IPS DF 6.9 (cell line): ENCODE results near the gene TREX2.

ENCODE experiments used
- DNase-seq: peaks from one replicate; pipeline ENCODE4 v3.0.0-alpha.2; 2013; ENCODE audit warnings: low read depth, low spot score
- H3K27ac ChIP-seq: one replicate; pipeline ENCODE4 v1.5.1; 2013; ENCODE audit warnings: low read length, control low read depth
- H3K27me3 ChIP-seq: 2 replicates; pipeline ENCODE4 v1.6.1; 2013; ENCODE audit warnings: mild to moderate bottlenecking, low read length; ENCODE audit not compliant: control insufficient read depth, insufficient read depth
- H3K36me3 ChIP-seq: 2 replicates; pipeline ENCODE4 v1.6.1; 2013; ENCODE audit warnings: low read length; ENCODE audit not compliant: control insufficient read depth, insufficient read depth
- H3K4me1 ChIP-seq: 2 replicates; pipeline ENCODE4 v1.6.1; 2013; ENCODE audit warnings: low read length; ENCODE audit not compliant: control insufficient read depth, insufficient read depth
- H3K4me3 ChIP-seq: 2 replicates; pipeline ENCODE4 v1.5.1; 2013; ENCODE audit warnings: mild to moderate bottlenecking, low read length
- H3K9me3 ChIP-seq: 2 replicates; pipeline ENCODE4 v1.6.1; 2013; ENCODE audit warnings: low read length, inconsistent platforms; ENCODE audit not compliant: control insufficient read depth, insufficient read depth
- WGBS: extraction: QIAGEN DNeasy Blood & Tissue Kit; methylation state at CpG from one replicate; pipeline ENCODE4 v1.1.7; 2013; ENCODE audit warnings: mixed read lengths, missing lambda C conversion rate; ENCODE audit not compliant: insufficient read length, insufficient coverage; 5-methylcytosine and 5-hydroxymethylcytosine counted together

Gene TREX2

GRCh38 chrX:153438532-153438931, 7.3 kb downstream of the TREX2 start:
- Histone ChIP-seq H3K4me1 (no peaks in the 10 kb centered on the region), H3K4me3 (no peak overlapping the region), H3K27me3 (no peaks in the 10 kb centered on the region), H3K27ac (no peak overlapping the region), H3K9me3 (no peaks in the 10 kb centered on the region), H3K36me3 (no peaks in the 10 kb centered on the region)
- no CpG with 5 or more reads among the region's 8 CpGs for WGBS
- no peak for DNase-seq

DNA sequence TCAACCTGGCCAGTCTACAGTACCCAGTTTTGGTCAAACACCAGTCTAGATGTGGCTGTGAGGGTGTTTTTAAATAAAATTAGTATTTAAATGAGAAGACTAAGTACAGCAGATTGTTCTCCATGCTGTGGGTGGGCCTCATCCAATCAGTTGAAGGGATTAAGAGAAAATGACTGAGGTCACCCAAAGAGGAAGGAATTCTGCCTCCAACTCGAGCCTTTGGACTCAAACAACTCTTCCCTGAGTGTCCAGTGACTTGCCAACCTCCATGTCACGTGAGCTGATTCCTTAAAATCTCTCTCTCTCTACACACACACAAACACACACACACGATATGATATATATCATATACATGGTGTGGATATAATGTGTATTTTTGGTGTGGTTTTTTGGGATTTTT, 10.0 kb downstream of the TREX2 start:
- no peaks in the 10 kb centered on the region for H3K4me1 ChIP-seq
- no peaks in the 10 kb centered on the region for H3K36me3 ChIP-seq
- no peaks in the 10 kb centered on the region for H3K9me3 ChIP-seq
- no CpG with 5 or more reads among the region's 3 CpGs for WGBS
- no peak for DNase-seq
- H3K27me3 ChIP-seq, result no peaks in the 10 kb centered on the region
- no peak overlapping the region for H3K27ac ChIP-seq
- H3K4me3 ChIP-seq, result no peak overlapping the region

GRCh38 chrX:153434801-153435200, 11.1 kb downstream of the TREX2 start:
- Histone ChIP-seq H3K36me3 (no peaks in the 10 kb centered on the region), H3K27me3 (no peaks in the 10 kb centered on the region), H3K4me1 (no peaks in the 10 kb centered on the region), H3K9me3 (no peaks in the 10 kb centered on the region), H3K4me3 (no peak overlapping the region), H3K27ac (no peak overlapping the region)
- DNase-seq, result no peak
- WGBS, result no CpG with 5 or more reads among the region's 8 CpGs

- Histone ChIP-seq H3K4me3 (no peak overlapping the region), H3K27ac (no peak overlapping the region), H3K4me1 (no peaks in the 10 kb centered on the region), H3K9me3 (no peaks in the 10 kb centered on the region), H3K27me3 (no peaks in the 10 kb centered on the region), H3K36me3 (no peaks in the 10 kb centered on the region)
- WGBS, result no CpG with 5 or more reads among the region's 17 CpGs
- no peak for DNase-seq
Observed at GRCh38 chrX:153433781-153434285, 12.0 kb downstream of the TREX2 start.

DNA sequence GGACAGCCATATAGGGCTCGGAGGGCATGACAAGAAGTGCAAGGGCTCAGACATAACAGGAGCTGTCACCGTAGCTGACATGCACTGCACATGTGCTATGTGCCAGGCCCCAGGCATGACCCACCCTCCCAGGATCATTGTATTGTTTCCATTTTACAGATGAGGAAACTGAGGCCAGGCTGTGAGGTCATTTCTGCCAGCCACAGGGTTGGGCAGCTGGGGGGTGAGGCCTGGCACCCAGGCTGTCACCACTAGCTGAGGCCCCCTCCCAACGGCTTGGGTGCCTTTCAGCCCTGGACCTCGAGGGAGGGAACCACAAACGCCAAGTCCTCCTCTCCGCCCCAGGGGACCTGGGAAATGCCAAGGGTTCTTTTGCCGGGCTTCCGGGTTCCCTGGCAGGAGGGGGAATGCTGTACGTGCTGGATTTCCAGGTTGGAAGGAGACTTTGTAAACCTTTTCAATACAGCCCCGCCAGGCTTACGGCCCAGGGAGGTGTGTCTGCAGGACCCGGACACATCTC, 12.6 kb downstream of the TREX2 start:
- Histone ChIP-seq H3K27ac (no peak overlapping the region), H3K4me3 (no peak overlapping the region), H3K27me3 (no peaks in the 10 kb centered on the region), H3K9me3 (no peaks in the 10 kb centered on the region), H3K4me1 (no peaks in the 10 kb centered on the region), H3K36me3 (no peaks in the 10 kb centered on the region)
- WGBS, result no CpG with 5 or more reads among the region's 12 CpGs
- DNase-seq, result no peak

DNA sequence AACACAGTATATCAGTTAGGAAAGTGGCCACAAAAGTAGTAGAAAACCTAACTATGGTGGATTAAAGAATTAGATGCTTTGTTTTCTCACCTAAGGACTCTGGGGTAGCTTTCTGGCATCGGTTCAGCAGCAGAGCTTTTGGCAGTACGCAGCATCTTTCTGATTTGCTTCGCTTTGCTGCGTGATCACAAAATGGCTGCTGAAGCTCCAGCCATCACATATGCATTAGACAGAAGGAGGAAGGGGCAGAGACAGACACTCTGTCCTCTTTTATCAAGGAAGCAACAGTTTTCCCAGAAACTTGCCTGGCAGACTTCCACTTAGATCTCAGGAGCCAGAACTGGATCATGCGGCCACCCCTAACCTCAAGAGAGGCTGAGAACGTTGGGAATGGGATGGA, 15.1 kb downstream of the TREX2 start:
- no peaks in the 10 kb centered on the region for H3K27me3 ChIP-seq
- H3K4me3 ChIP-seq, result no peak overlapping the region
- H3K4me1 ChIP-seq, result no peaks in the 10 kb centered on the region
- no peak overlapping the region for H3K27ac ChIP-seq
- no peaks in the 10 kb centered on the region for H3K36me3 ChIP-seq
- no peak for DNase-seq
- no peaks in the 10 kb centered on the region for H3K9me3 ChIP-seq
- WGBS, result no CpG with 5 or more reads among the region's 6 CpGs

GRCh38 chrX:153426204-153426603, 19.7 kb downstream of the TREX2 start:
- Histone ChIP-seq H3K4me3 (no peak overlapping the region), H3K36me3 (peaks cover under 1% of the 10 kb centered on the region; the same call in 1 of the 2 replicates), H3K4me1 (no peaks in the 10 kb centered on the region), H3K27me3 (no peaks in the 10 kb centered on the region), H3K9me3 (no peaks in the 10 kb centered on the region), H3K27ac (no peak overlapping the region)
- no peak for DNase-seq
- no CpG with 5 or more reads among the region's 3 CpGs for WGBS

- H3K27me3 ChIP-seq, result no peaks in the 10 kb centered on the region
- DNase-seq, result no peak
- no CpG with 5 or more reads among the region's 8 CpGs for WGBS
Observed at GRCh38 chrX:153423652-153424051, 22.2 kb downstream of the TREX2 start.

GRCh38 chrX:153421856-153422255, 24.0 kb downstream of the TREX2 start:
- Histone ChIP-seq H3K27ac (no peak overlapping the region), H3K4me3 (no peak overlapping the region), H3K9me3 (no peaks in the 10 kb centered on the region), H3K36me3 (peaks cover 4% of the 10 kb centered on the region; the same call in 1 of the 2 replicates), H3K4me1 (no peaks in the 10 kb centered on the region), H3K27me3 (no peaks in the 10 kb centered on the region)
- WGBS, result no CpG with 5 or more reads among the region's 18 CpGs
- DNase-seq, result no peak

More at GRCh38 chrX:153423652-153424051, 22.2 kb downstream of the TREX2 start:
- peaks cover 4% of the 10 kb centered on the region; the same call in 1 of the 2 replicates for H3K36me3 ChIP-seq
- no peaks in the 10 kb centered on the region for H3K9me3 ChIP-seq
- no peak overlapping the region for H3K4me3 ChIP-seq
- no peak overlapping the region for H3K27ac ChIP-seq
- no peaks in the 10 kb centered on the region for H3K4me1 ChIP-seq

- DNase-seq, result no peak
- no peaks in the 10 kb centered on the region for H3K9me3 ChIP-seq
- H3K27ac ChIP-seq, result no peak overlapping the region
- no peaks in the 10 kb centered on the region for H3K4me1 ChIP-seq
- no CpG with 5 or more reads among the region's 91 CpGs for WGBS
- peaks cover 4% of the 10 kb centered on the region; the same call in 1 of the 2 replicates for H3K36me3 ChIP-seq
- no peaks in the 10 kb centered on the region for H3K27me3 ChIP-seq
- H3K4me3 ChIP-seq, result no peak overlapping the region
Observed at GRCh38 chrX:153420851-153421599, 24.8 kb downstream of the TREX2 start.
